Caco-2 (cell line): ENCODE data around the gene BTAF1. TPM values are rescaled to one million over a fixed set of nuclear protein-coding genes. Genes with fewer than 3 reads are reported as not detected.

Experiments
- BruUV-seq: library from RNA; stranded (reverse); fragments of 400-500 nt; replicated peaks from 2 replicates; lab custom pipeline; 2021; lab: Mats Ljungman, UMichigan
- CTCF ChIA-PET: fragments of 300-600 bp; sonication (Branson Sonifier 250); formaldehyde crosslinking; loops from one replicate; lab custom pipeline; 2022; ENCODE audit warnings: antibody characterized with exemption; lab: Charles Lee
- POLR2A ChIA-PET: fragments of 300-600 bp; sonication (Branson Sonifier 250); formaldehyde crosslinking; loops from one replicate; lab custom pipeline; 2022; ENCODE audit warnings: antibody characterized with exemption; lab: Charles Lee
- DNase-seq, 2 experiments: peaks; one replicate each; pipeline versions ENCODE4 v3.0.0 to v3.0.0-alpha.2; 2020 to 2022
- H3K27me3 ChIP-seq: replicated peaks from 2 replicates; pipeline ENCODE4 v1.6.0; 2011; ENCODE audit warnings: low read length; ENCODE audit not compliant: control insufficient read depth, insufficient read depth
- H3K36me3 ChIP-seq: 2 replicates; pipeline ENCODE4 v1.5.1; 2011; ENCODE audit warnings: low read length; ENCODE audit not compliant: control insufficient read depth, insufficient read depth
- H3K4me1 ChIP-seq: fragments of 250-450 bp; sonication (Bioruptor Pico); 2 replicates; pipeline ENCODE4 v1.5.1; 2020; ENCODE audit warnings: mild to moderate bottlenecking
- H3K4me3 ChIP-seq: 2 replicates; pipeline ENCODE4 v1.5.1; 2011; ENCODE audit warnings: low read depth, mild to moderate bottlenecking, control low read depth, low read length
- H3K9me3 ChIP-seq: fragments of 250-450 bp; sonication (Bioruptor Pico); 2 replicates; pipeline ENCODE4 v1.5.1; 2020; ENCODE audit warnings: mild to moderate bottlenecking, moderate library complexity
- H3K27ac Mint-ChIP-seq: one replicate; pipeline ENCODE4 v1.8.0; 2022; ENCODE audit warnings: mixed read lengths; ENCODE audit not compliant: unreplicated experiment
- H3K27me3 Mint-ChIP-seq: one replicate; pipeline ENCODE4 v1.8.0; 2022; ENCODE audit warnings: mixed read lengths; ENCODE audit not compliant: insufficient read depth, unreplicated experiment
- H3K36me3 Mint-ChIP-seq: one replicate; pipeline ENCODE4 v1.8.0; 2022; ENCODE audit warnings: mild to moderate bottlenecking, mixed read lengths; ENCODE audit not compliant: insufficient read depth, unreplicated experiment
- H3K4me1 Mint-ChIP-seq: one replicate; pipeline ENCODE4 v1.8.0; 2022; ENCODE audit warnings: low read depth, mixed read lengths; ENCODE audit not compliant: unreplicated experiment
- H3K4me3 Mint-ChIP-seq: one replicate; pipeline ENCODE4 v1.8.0; 2022; ENCODE audit warnings: mild to moderate bottlenecking, moderate library complexity, mixed read lengths; ENCODE audit not compliant: unreplicated experiment
- H3K9me3 Mint-ChIP-seq: one replicate; pipeline ENCODE4 v1.8.0; 2022; ENCODE audit warnings: mixed read lengths; ENCODE audit not compliant: unreplicated experiment
- intact Hi-C: fragments of 100-400 bp; cut with micrococcal nuclease; formaldehyde crosslinking; loops from one replicate; pipeline ENCODE4 v1.10.0; 2022; ENCODE audit not compliant: unreplicated experiment
- total RNA-seq: library from RNA; stranded (reverse); gene quantifications from 2 replicates; pipeline ENCODE4 v1.2.3, GENCODE V29; 2022
- TF ChIP-seq, protein P1 (sequence below), 2 experiments: fragments of 200-600 bp in 1 of 2; IDR thresholded peaks; 1 replicate in 1 of 2; 2 replicates in 1 of 2; pipeline versions ENCODE4 v1.5.1 to v1.8.0; 2011 to 2022; ENCODE audit warnings: antibody characterized with exemption in 1 of 2, control low read depth in 1 of 2, inconsistent platforms in 1 of 2, low read depth in 1 of 2, low read length in 1 of 2, mild to moderate bottlenecking in 1 of 2, moderate library complexity in 1 of 2; ENCODE audit not compliant: insufficient read depth in 1 of 2, severe bottlenecking in 1 of 2, unreplicated experiment in 1 of 2

BTAF1 gene
- total RNA-seq, 1 experiment from 2014 or later: 49.7 TPM

DNA sequence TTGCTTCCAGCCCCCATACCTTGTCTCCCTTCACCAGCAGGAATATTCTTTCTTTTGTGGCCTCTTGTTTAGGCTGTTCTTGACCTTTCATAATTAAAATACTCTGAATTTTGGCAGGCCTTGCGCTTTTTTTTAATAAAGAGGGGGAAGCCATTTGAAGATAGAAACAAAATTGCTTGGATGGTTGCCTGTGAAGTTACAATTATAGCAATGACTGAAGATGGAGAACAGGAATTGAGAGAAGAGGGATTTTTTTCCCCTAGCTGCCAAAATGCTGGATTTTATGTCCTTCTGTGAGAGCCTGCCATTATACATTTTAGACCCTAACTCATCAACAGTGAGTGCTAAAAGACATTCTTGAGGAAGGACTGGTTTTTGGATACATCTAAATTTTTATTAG lies 39.0 kb upstream of the BTAF1 start:
- CTCF ChIA-PET: no interaction called here
- Mint-ChIP-seq H3K27ac (no peak overlapping the region), H3K36me3 (no peaks in the 10 kb centered on the region), H3K4me3 (no peak overlapping the region), H3K9me3 (no peaks in the 10 kb centered on the region), H3K4me1 (peaks cover 13% of the 10 kb centered on the region), H3K27me3 (no peaks in the 10 kb centered on the region)
- H3K27me3 ChIP-seq: no peaks in the 10 kb centered on the region
- H3K4me1 ChIP-seq: peaks cover 6% of the 10 kb centered on the region; the same call in 1 of the 2 replicates
- H3K36me3 ChIP-seq: no peaks in the 10 kb centered on the region
- POLR2A ChIA-PET: no interaction called here
- no peak for DNase-seq
- intact Hi-C loops: no loop called here
- BruUV-seq: no TSS peak
- H3K9me3 ChIP-seq: no peaks in the 10 kb centered on the region
- no peak overlapping the region for H3K4me3 ChIP-seq
- TF ChIP-seq, protein P1, sequence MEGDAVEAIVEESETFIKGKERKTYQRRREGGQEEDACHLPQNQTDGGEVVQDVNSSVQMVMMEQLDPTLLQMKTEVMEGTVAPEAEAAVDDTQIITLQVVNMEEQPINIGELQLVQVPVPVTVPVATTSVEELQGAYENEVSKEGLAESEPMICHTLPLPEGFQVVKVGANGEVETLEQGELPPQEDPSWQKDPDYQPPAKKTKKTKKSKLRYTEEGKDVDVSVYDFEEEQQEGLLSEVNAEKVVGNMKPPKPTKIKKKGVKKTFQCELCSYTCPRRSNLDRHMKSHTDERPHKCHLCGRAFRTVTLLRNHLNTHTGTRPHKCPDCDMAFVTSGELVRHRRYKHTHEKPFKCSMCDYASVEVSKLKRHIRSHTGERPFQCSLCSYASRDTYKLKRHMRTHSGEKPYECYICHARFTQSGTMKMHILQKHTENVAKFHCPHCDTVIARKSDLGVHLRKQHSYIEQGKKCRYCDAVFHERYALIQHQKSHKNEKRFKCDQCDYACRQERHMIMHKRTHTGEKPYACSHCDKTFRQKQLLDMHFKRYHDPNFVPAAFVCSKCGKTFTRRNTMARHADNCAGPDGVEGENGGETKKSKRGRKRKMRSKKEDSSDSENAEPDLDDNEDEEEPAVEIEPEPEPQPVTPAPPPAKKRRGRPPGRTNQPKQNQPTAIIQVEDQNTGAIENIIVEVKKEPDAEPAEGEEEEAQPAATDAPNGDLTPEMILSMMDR (IDR thresholded peaks at IDR 0.05; ENCODE audit: insufficient read depth in 1 of 2, low read depth in 1 of 2, low read length in 1 of 2, severe bottlenecking in 1 of 2, unreplicated experiment in 1 of 2): no peak

DNA sequence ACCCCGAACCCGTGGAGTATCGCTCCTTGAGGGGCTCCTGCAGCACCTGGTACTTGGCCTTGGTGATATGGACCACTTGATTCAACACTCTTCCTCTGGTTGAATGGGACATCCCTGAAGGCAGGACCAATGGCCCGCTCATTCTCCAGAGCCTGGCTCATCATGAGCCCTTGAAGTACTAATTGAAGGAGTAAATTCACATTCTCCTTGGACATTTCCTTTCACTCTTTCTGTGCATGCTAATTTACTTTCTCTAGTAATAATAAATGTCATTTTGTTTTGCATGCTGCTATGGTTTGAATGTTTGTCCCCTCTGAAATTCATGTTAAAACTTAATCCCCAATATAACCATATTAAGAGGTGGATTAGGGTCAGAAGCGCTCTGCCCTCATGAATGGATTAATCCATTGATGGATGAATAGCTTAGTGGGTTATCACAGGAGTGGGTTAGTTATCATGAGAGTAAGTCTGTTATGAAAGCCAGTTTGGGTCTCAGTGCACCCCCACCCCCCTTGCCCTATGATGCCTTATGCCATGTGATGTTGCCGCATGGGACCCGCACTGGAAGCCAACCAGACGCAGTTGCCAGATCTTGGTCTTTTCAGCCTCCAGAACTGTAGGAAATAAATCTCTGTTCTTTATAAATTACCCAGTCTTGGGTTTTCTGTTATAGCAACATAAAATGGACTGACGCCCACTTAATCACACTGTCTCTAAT lies 38.0 kb upstream of the BTAF1 start:
- intact Hi-C loops: loop anchor here (2.0 kb wide), 1 partner anchor 23 kb away; the partner anchor contains the start of gene FGFBP3
- H3K36me3 Mint-ChIP-seq: no peaks in the 10 kb centered on the region
- Histone ChIP-seq H3K4me1 (peaks cover 6% of the 10 kb centered on the region; the same call in 1 of the 2 replicates), H3K4me3 (no peak overlapping the region), H3K9me3 (no peaks in the 10 kb centered on the region), H3K36me3 (no peaks in the 10 kb centered on the region), H3K27me3 (no peaks in the 10 kb centered on the region)
- ChIA-PET CTCF (no interaction called here), POLR2A (no interaction called here)
- peaks cover 13% of the 10 kb centered on the region for H3K4me1 Mint-ChIP-seq
- no peak for DNase-seq
- H3K27ac Mint-ChIP-seq: no peak overlapping the region
- H3K4me3 Mint-ChIP-seq: no peak overlapping the region
- TF ChIP-seq, protein P1 (IDR thresholded peaks at IDR 0.05; ENCODE audit: insufficient read depth in 1 of 2, low read depth in 1 of 2, low read length in 1 of 2, severe bottlenecking in 1 of 2, unreplicated experiment in 1 of 2): no peak
- no peaks in the 10 kb centered on the region for H3K27me3 Mint-ChIP-seq
- no TSS peak for BruUV-seq
- no peaks in the 10 kb centered on the region for H3K9me3 Mint-ChIP-seq

DNA sequence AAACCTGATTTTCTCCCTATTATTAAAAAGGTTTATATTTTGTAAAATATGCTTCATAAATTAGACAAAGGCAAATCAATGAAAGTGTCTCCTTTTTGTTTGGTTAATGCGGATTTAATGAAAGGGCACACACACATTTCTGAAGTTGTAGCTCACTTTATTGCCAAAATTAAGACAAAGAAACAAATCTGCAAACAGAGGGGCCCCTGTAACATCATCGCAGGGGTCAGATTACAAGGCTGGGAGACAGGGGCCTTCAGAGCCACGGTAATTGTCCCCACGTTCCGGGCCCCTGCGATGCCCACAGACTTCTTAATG lies 36.7 kb upstream of the BTAF1 start:
- ChIA-PET CTCF (interaction anchor here (1.2 kb wide), 2 partner anchors 24 to 30 kb away, joined by 3 read pairs; no protein-coding TSS in a partner anchor), POLR2A (interaction anchor here (1.0 to 1.5 kb wide), 2 partner anchors 21 to 37 kb away, joined by 9 to 10 read pairs; partner anchors contain the start of gene BTAF1)
- no peaks in the 10 kb centered on the region for H3K9me3 ChIP-seq
- DNase-seq: no peak
- H3K36me3 ChIP-seq: no peaks in the 10 kb centered on the region
- TF ChIP-seq, protein P1 (IDR thresholded peaks at IDR 0.05; ENCODE audit: insufficient read depth in 1 of 2, low read depth in 1 of 2, low read length in 1 of 2, severe bottlenecking in 1 of 2, unreplicated experiment in 1 of 2): no peak
- Mint-ChIP-seq H3K4me3 (peak overlapping the region; percentile 92), H3K27me3 (no peaks in the 10 kb centered on the region), H3K9me3 (no peaks in the 10 kb centered on the region), H3K4me1 (peaks cover 13% of the 10 kb centered on the region), H3K36me3 (no peaks in the 10 kb centered on the region), H3K27ac (peak overlapping the region; percentile 82)
- no peaks in the 10 kb centered on the region for H3K27me3 ChIP-seq
- H3K4me1 ChIP-seq: peaks cover 6% of the 10 kb centered on the region; the same call in 1 of the 2 replicates
- BruUV-seq: TSS peak; percentile 99
- H3K4me3 ChIP-seq: peak overlapping the region; percentile 58
- intact Hi-C loops: loop anchor here (2.0 kb wide), 1 partner anchor 22 kb away; the partner anchor contains the start of gene FGFBP3
